Limb (tissue), 2 donors: ENCODE data around the gene TNPO1.
A peak's percentile ranks its signal among the peaks of the same experiment; 100 is the strongest.
"Not testable (repeated sequence)": the region's sequence is repeated elsewhere in the genome, so short reads cannot be mapped to it uniquely, and the experiment has no call there.

Source experiments
- DNase-seq, 2 donors: peaks; one replicate each; pipeline ENCODE4 v3.0.0-alpha.2; 2016; ENCODE audit errors: extremely low spot score in 2 of 2

Gene TNPO1

DNA sequence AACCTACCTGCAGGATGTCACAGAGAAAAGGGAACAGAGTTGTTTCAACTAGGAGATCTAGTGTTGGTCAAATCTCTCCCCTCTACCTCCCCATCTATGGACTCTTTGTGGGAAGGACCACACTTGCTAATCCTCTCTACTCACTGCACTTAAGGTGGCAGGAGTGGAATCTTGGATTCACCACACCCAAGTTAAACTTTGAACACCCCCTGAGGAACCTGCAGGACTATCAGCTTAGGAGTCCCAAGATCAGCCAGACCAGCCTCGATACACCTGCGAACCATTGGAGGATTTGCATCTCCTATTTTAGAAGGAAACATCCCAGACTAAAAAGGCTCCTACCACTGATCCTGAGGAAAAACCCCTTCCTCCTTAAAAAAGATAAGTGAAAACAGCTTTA, 116.2 kb downstream of the TNPO1 start:
- DNase-seq, result not testable (repeated sequence)

DNA sequence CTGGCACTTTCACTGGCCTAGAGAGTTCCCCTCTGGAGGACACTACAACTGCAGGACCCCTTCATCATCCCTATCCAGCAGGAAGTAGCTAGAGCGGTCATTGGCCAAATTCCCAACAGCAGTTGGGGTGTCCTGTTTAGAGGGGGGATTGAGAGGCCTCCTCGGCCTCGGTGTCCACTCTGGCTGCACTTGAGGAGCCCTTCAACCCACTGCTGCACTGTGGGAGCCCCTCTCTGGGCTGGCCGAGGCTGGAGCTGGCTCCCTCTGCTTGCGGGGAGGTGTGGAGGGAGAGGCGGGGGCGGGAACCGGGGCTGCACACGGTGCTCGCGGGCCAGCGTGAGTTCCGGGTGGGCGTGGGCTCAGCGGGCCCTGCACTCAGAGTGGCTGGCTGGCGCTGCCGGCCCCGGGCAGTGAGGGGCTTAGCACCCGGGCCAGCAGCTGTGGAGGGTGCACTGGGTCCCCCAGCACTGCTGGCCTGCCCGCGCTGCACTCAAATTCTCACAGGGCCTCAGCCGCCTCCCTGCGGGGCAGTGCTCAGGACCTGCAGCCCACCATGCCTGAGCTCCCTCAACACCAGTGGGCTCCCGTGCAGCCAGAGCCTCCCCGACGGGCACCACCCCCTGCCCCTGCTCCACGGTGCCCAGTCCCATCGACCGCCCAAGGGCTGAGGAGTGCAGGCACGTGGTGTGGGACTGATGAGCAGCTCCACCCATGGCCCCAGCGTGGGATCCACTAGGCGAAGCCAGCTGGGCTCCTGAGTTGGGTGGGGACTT, 118.7 kb downstream of the TNPO1 start:
- DNase-seq, result not testable (repeated sequence)

GRCh38 chr5:72936893-72937292, 120.4 kb downstream of the TNPO1 start:
- no peak for DNase-seq

GRCh38 chr5:72937517-72938061, 121.1 kb downstream of the TNPO1 start:
- DNase-seq, result no peak

- no peak for DNase-seq
Measured at GRCh38 chr5:72938206-72938605, 121.7 kb downstream of the TNPO1 start.

- no peak for DNase-seq
Measured at GRCh38 chr5:72940082-72940481, 123.6 kb downstream of the TNPO1 start.

- no peak for DNase-seq
Measured at GRCh38 chr5:72943307-72943706, 126.8 kb downstream of the TNPO1 start.

DNA sequence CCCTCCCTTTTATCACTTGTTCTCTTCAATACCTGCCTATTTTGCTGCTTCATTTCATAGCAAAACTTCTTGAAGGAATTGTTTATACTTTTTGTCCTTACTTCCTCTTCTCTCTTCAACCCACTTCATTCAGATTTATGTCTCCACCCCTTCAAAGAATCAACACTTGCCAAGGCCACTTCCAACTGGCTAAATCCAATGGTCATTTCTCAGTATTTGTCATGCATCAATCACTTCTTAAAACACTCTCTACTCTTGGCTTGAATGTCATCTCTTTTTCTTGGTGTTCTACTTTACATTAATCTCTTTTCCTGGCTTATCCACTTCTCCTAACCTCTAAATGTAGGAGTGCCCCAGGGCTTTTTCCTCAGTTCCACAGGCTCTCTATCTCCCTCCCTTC, 131.0 kb downstream of the TNPO1 start:
- no peak for DNase-seq

- no peak for DNase-seq
Measured at GRCh38 chr5:72949481-72949880, 133.0 kb downstream of the TNPO1 start.

- no peak for DNase-seq
Measured at GRCh38 chr5:72951671-72952468, 135.4 kb downstream of the TNPO1 start.

DNA sequence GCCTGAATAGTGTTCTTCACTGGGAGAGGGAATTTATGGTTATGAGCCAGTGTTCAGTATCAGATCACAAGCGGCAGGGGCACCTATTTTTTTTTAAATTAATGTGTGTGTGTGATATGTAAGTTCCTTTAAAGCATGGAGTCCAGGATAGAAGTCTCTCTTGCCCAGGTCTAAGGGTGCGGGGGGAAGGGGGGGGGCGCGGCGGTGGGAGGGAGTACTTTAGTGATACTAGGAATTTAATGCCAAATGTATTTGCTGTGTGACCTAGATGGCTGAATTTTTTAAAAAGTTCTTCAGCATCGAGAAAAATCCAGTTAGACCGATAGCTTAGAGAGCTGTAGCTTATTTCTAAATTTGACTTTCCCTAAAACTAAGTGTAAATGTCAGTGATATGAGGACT, 137.9 kb downstream of the TNPO1 start:
- DNase-seq, result no peak

DNA sequence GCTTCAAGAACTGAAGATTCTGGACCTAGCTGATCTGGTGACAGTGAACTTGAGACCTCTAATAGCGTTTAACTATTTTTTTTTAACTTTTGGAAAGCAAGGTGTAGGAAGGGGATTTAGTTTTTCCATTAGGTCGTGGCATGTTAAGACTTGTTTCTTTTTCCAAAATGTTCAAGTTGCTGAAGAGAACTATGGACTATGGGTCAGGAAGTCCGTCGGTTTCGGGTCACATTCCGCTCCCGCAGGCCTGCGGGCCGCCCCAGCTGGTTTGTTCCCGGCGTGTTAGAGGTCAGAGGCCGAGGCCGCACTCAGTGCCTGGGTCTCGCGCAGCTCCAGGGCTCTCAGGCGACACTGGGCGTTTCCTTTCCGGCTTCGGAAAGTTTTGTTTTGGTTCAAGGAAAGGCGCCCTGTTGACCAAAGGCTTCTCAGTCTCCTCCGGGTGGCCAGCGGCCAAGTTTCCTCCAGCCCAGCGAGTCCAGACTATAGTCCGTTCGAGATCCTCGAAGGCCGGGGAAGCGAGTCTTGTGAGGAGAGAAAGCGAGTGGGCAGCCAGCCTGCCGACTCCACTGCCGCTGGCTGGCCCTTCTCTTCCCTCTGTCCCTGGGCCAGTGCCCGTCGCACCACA, 138.8 kb downstream of the TNPO1 start:
- peak in 1 of 2 donors; percentile 9 for DNase-seq

- peak; percentile 97 to 99 for DNase-seq
Measured at GRCh38 chr5:72955768-72956323, 139.4 kb downstream of the TNPO1 start, which contains the start of gene FCHO2. Gene FCHO2, plus strand, starts transcription at chr5:72956041. Its CDS starts 56 bp downstream, at chr5:72956097.

DNA sequence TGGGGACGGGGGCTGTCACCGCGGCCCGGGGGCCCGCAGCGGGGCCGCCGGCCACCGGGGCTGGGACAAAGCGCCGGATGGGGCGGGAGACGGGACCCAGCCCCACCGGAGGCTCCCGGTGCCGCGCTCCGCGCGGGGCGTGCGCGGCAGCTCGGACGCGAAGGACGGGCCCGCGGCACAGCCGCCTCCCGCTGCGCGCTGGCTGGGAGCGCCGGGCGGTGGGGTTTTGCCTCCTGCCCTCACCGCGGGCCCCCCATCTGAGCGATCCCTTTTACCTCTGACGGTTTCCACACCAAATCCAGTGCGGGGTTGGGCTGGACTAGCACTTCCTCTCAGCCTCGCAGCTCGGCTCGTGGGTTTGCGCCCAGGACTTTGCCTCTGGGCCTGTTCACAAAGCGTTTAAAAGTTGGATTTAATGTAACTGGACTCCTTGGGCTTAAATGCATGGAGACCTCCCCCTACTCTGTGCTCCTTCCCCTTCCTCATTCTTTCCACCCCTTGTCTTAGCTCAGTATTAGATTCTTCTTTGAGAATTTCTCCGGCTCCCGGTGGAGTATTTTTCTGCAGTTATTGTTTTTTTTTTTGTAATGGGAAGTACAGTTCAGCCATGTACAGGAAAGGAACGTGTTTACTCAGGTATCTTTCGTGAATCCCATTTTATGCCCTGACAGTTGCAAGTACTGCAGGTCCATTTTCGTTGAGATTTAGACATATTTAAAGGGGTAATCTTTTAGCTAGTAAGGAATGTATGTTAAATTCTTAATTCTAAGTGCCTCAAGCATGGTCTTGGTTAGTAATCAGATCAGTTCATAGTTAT, 140.1 kb downstream of the TNPO1 start:
- DNase-seq, result peak; percentile 72 to 82

GRCh38 chr5:72957337-72957736, 140.9 kb downstream of the TNPO1 start:
- no peak for DNase-seq

DNA sequence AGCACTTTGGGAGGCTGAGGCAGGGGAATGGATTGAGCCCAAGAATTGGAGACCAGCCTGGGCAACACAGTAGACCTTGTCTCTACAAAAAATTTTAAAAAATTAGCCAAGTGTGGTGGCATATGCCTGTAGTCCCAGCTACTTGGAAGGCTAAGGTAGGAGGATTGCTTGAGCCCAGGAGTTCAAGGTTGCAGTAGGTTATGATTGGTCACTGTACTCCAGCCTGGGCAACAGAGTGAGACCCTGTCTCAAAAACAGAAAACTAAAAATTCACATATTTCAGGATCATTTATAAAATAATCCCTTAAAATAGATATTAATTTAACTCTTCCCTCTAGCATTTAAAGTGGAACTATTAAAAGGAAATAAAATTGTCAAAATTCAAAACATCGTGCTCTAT, 142.8 kb downstream of the TNPO1 start:
- DNase-seq, result no peak
